Measurements from ENCODE around the gene SIRT2.
"Not testable (repeated sequence)": the region's sequence is repeated elsewhere in the genome, so short reads cannot be mapped to it uniquely, and the experiment has no call there.

The SIRT2 gene

DNA sequence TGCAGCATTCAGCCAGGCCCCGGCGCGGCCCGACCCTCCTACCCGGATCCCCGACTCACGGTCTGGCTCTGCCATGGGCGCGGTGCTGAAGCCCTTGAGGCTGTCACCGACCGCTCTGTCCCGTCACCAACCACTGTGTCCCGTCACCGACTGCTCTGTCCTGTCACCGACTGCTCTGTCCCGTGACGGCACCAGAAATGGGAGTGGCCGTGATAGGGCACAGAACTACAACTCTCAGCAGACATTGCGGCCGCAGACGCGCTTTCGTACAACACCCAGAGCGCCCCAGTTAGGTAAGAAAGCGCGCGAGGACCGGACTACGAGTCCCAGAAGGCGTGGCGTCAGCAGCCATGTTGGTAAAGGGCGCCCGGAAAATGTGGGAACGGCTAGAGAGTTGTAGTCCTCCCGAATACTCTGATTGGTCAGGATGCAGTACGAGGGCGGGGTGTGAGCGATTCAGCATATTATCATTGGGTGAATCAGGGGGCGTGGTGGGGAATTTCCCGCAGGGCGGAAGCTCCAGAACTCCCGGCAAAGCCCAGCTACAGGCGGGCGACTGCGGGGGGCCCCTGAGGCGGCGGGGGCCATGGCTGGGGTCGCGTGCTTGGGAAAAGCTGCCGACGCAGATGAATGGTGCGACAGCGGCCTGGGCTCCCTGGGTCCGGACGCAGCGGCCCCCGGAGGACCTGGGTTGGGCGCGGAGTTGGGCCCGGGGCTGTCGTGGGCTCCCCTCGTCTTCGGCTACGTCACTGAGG is at the start of gene SIRT2, which contains the start of gene NFKBIB:
TSS of gene SIRT2 (minus strand) at position 172 of the 755 bp plus-strand sequence. CDS start at position 75, 97 bp downstream.
TSS of gene NFKBIB (plus strand) at position 523 of the 755 bp plus-strand sequence. CDS start at position 587, 64 bp downstream.
- peak; percentile 100 for DNase-seq

DNA sequence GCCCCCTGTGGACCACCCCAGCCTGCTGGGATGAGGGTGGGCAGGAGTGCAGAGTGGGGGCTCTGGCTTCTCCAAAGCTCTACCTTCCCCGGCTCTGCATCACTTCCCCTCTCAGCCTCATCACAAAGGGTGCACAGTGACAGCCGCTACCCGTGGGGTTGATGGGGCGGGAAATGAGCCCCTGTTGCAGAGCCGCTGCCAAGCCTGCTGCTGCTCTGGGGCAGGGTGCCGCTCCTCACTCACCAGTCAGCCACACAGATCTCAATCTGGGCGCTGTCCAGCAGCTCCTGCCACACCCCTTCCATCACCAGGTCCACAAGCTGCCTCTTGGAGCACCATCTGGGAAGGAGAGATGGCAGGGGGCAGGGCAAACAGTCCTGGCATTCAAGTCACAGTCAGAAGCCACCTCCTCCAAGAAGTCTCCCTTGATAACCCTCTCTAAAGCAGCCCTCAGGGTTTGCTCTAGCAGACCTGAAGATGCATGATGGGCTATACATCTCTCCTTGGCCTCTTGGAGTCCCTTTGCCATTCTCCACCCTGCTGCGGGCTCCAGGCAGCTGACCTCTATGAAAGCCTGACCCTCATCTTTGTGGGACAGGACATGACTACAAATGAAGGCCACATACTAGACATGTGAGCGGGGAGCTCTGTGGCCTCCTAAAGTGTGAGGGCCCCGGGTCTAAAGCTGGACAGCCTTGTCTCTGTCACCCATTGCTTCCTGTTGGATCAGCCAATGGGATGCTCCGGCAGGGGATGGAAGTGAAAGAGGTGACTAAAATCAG is 47.0 kb upstream of the SIRT2 start:
- DNase-seq: no peak

DNA sequence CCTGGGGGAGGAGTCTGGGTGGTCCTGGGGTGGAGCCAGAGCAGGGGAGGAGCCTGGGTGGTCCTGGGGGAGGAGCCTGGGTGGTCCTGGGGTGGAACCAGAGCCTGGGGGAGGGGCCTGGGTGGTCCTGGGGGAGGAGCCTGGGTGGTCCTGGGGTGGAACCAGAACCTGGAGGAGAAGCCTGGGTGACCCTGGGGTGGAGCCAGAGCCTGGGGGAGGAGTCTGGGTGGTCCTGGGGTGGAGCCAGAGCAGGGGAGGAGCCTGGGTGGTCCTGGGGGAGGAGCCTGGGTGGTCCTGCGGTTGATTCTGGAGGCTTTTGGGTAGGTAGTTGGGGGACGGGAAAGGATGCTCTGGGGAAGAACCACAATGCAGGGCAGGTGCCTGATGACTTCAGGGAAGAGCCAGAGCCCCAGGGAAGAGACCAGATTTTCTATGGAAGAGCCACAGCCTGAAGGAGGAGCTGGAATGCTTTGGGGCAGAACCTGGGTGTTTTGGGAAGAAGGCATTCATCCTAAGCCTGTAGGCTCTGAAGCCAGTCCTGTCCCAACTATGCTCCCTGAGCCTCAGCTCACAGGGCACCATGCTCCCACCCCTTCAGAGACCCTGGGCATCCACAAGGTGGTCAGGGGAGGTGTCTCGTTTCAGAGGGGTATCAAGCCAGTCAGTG is 46.3 kb upstream of the SIRT2 start:
- DNase-seq: no peak

DNA sequence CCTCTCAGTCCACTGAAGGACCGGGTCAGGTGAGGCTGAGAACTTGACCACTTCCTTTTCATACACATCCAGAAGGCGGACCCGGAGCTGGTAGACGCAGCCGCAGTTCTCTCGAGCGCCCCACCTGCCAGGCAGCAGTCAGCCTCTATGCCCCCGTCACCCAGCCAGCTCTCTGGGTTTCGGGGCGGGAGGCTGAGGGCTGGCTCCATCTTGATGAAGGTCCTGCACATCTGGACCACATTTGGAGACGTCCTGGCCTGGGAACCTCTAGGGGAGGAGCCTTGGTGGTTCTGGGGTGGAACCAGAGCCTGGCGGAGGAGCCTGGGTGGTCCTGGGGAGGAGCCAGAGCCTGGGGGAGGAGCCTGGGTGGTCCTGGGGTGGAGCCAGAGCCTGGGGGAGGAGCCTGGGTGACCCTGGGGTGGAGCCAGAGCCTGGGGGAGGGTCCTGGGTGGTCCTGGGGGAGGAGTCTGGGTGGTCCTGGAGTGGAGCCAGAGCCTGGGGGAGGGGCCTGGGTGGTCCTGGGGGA is 45.6 kb upstream of the SIRT2 start:
- no peak for DNase-seq

GRCh38 chr19:38942471-38943181 is 43.2 kb upstream of the SIRT2 start:
- no peak for DNase-seq

- no peak for DNase-seq
These were observed 42.6 kb upstream of the SIRT2 start for GRCh38 chr19:38941979-38942378.

GRCh38 chr19:38941466-38941865 is 42.0 kb upstream of the SIRT2 start:
- not testable (repeated sequence) for DNase-seq

DNA sequence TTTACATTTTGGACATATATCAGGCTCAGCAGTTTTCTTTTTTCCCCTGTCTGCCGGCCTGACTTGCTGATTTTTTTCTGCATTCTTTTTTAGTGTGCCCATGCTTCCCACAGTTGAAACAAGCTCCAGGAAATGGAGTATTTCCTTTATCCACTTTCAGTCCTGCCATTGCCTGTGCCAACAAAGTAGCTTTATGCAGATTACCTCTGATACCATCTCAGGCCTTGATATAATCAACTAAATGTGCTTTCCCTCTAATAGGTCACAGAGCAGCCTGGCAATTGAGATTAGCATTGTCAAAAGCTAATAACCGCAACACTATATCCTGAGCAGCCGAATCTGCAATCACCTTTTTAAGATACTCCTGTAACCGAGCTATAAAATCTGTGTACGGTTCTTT is 40.5 kb upstream of the SIRT2 start:
- DNase-seq: no peak

DNA sequence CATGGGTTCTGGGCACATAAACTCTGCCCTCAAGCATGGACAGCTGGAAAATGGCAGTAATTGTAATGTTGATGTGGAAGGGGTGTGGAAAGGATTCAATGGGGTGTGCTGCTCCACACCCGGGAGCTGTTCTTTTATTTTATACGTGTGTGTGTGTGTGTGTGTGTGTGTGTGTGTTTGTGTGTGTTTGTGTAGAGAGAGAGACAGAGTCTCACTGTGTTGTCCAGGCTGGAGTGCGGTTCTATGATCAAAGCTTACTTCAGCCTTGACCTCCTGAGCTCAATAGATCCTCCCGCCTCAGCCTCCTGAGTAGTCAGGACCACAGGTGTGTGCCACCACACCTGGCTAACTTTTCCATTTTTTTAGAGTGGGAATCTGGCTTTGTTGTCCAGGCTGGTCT is 34.1 kb upstream of the SIRT2 start:
- no peak for DNase-seq

DNA sequence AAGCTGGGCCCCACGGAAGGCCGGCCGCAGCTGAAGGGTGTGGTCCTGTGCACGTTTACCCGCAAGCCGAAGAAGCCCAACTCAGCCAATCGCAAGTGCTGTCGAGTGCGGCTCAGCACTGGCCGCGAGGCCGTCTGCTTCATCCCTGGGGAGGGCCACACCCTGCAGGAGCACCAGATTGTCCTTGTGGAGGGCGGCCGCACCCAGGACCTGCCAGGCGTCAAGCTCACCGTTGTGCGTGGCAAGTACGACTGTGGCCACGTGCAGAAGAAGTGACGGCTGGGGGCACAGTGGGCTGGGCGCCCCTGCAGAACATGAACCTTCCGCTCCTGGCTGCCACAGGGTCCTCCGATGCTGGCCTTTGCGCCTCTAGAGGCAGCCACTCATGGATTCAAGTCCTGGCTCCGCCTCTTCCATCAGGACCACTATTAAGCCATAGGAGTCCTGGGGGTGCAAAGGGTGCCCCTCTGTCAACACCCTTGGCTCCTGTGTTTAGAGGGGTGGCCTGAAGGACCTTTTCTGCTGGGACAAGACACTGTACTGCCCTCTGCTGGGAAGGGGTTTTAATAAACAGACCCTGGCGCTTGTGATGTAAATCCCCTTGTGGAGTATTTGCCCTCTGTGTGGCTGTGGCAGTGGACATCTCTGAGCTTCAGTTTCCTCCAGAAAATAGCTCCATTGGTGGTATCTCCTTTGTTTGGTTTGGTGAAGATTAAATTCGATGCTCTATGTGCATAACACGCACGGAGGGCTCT is 33.2 kb upstream of the SIRT2 start:
- no peak for DNase-seq

DNA sequence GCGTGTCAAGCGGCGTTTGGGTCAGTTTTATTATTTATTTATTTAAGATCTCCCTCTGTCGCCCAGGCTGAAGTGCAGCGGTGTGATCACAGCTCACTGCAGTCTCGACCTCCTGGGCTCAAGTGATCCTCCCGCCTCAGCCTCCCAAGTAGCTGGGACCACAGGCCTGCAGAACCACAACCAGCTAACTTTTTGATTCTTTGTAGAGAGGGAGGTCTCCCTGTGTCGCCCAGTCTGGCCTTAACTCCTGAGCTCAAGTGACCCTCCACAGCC is 32.0 kb upstream of the SIRT2 start:
- DNase-seq: no peak

DNA sequence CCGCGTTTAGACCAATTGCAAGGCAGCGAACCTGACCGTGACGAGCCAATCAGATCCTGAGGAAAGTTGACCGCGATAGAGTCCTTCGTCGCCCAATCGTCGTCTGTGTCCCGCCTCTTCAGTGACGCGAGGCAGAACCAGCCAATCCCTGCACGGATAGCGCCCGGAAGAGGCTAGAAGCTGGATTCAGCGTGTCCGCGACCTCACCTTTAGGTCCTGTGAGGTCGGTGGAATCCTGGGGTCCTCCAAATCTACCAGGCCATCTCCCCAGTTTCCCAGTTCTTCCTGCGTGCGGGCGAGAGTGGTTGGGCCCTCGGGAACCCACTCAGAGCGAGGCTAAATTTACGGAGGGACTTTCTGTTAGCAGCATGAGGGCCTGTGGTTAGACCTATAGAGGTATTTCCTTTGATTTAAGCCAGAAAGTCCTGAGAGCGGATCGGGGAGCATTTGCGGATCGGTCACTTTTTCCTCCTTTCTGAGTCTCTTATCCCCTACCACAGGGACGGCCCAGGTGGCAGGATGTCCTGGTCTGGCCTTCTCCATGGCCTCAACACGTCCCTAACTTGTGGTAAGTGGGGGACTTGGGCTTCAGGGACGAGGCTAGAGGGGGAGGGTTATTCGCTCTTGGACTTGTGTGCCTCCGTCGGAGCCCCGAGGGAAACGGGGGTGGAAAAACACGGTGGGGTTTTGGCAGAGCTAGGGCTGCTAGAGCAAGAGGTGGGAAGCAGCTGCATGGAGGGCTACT is 31.5 kb upstream of the SIRT2 start, which contains the start of gene MRPS12:
TSS of gene MRPS12 (plus strand) at position 169 of the 745 bp plus-strand sequence. CDS start at position 520, 351 bp downstream.
- peak; percentile 99 for DNase-seq

GRCh38 chr19:38929929-38930775 is 30.7 kb upstream of the SIRT2 start, which contains the start of gene SARS2:
Gene SARS2 (minus strand): TSS chr19:38930763. CDS start chr19:38930736, 27 bp downstream.
- DNase-seq: peak; percentile 95

DNA sequence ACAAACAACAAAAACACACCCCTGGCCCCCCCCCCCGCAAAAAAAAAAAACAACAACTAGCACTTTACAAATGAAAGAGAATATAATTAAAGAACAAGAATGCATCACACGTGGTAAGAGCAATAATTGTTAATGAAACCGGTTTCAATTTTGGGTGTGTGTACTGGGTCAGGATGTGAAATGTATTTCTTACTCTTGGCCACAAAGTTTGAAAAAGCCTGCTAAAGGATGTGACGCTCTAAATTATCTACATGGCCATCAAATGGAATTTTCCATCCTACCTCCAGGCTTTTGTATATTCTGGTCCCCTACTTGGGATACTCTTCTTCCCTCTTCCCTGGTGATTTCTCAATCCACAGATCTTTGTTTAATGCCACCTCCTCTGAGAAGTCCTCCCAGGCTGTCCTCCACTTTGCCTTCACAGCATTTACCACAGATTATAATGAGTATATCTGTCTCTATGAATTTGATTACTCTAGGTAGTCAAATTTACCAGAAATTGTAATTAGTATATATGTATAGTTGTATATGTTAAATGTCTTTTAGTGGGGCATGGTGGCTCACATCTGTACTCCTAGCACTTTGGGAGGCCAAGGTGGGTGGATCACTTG is 29.1 kb upstream of the SIRT2 start:
- DNase-seq: no peak

DNA sequence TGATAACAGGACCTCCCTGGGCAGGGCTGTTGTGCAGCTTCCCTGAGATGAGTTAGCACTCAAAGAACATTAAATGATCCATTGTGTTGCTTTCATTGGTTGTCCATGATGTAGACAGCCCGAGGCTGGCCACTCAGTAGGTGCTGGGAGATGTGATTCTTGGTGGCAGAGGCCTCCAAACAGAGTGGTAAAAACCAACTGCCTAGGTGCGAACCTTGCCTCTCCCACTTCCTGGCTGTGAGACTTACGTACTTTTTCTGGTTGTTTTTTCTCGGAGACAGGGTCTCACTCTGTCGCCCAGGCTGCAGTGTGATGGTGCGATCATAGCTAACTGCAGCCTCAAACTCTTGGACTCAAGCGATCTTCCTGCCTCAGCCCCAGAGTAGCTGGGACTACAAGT is 25.0 kb upstream of the SIRT2 start:
- DNase-seq: no peak

- DNase-seq: no peak
These were observed 23.1 kb upstream of the SIRT2 start for GRCh38 chr19:38922482-38922881.

GRCh38 chr19:38921420-38922274 is 22.2 kb upstream of the SIRT2 start:
- DNase-seq: no peak

GRCh38 chr19:38920602-38921419 is 21.4 kb upstream of the SIRT2 start:
- no peak for DNase-seq
